Progenitor cell of endocrine pancreas (in vitro differentiated cells): ENCODE measurements around the gene DPH5. TPM values are rescaled to one million over a fixed set of nuclear protein-coding genes. Genes with fewer than 3 reads are reported as not detected.
"Not testable (repeated sequence)": the region's sequence is repeated elsewhere in the genome, so short reads cannot be mapped to it uniquely, and the experiment has no call there.

Experiments used
- DNase-seq: peaks from one replicate; pipeline ENCODE4 v3.0.0; 2021; ENCODE audit warnings: low spot score; ENCODE audit not compliant: unreplicated experiment
- H3K27ac Mint-ChIP-seq: 2 replicates; pipeline ENCODE4 v1.8.0; 2021; ENCODE audit warnings: mild to moderate bottlenecking, moderate library complexity, mixed read lengths
- H3K27me3 Mint-ChIP-seq: 2 replicates; pipeline ENCODE4 v1.8.0; 2021; ENCODE audit warnings: mixed read lengths
- H3K36me3 Mint-ChIP-seq: 2 replicates; pipeline ENCODE4 v1.8.0; 2022; ENCODE audit warnings: mixed read lengths; ENCODE audit not compliant: insufficient read depth
- H3K4me1 Mint-ChIP-seq: 2 replicates; pipeline ENCODE4 v1.8.0; 2021; ENCODE audit warnings: low read depth, mixed read lengths
- H3K4me3 Mint-ChIP-seq: 2 replicates; pipeline ENCODE4 v1.8.0; 2021; ENCODE audit warnings: low read depth, mild to moderate bottlenecking, moderate library complexity, mixed read lengths
- H3K9me3 Mint-ChIP-seq: 2 replicates; pipeline ENCODE4 v1.8.0; 2021; ENCODE audit warnings: low read depth, mixed read lengths
- total RNA-seq: library from RNA; stranded (reverse); gene quantifications from 2 replicates; pipeline ENCODE4 v1.2.1, GENCODE V29; 2021
- TF ChIP-seq, protein P1 (sequence below): fragments of 200-600 bp; sonication (generic); IDR thresholded peaks from one replicate; pipeline ENCODE4 v1.5.0; 2021; ENCODE audit warnings: antibody characterized with exemption, mild to moderate bottlenecking; ENCODE audit not compliant: unreplicated experiment

DPH5 gene
- total RNA-seq, 1 donor from 2014 or later: 48.2 TPM

- peaks cover 9% of the 10 kb centered on the region for H3K4me1 Mint-ChIP-seq
- no peak for DNase-seq
- no peaks in the 10 kb centered on the region for H3K9me3 Mint-ChIP-seq
- H3K4me3 Mint-ChIP-seq: no peak overlapping the region
- TF ChIP-seq, protein P1, sequence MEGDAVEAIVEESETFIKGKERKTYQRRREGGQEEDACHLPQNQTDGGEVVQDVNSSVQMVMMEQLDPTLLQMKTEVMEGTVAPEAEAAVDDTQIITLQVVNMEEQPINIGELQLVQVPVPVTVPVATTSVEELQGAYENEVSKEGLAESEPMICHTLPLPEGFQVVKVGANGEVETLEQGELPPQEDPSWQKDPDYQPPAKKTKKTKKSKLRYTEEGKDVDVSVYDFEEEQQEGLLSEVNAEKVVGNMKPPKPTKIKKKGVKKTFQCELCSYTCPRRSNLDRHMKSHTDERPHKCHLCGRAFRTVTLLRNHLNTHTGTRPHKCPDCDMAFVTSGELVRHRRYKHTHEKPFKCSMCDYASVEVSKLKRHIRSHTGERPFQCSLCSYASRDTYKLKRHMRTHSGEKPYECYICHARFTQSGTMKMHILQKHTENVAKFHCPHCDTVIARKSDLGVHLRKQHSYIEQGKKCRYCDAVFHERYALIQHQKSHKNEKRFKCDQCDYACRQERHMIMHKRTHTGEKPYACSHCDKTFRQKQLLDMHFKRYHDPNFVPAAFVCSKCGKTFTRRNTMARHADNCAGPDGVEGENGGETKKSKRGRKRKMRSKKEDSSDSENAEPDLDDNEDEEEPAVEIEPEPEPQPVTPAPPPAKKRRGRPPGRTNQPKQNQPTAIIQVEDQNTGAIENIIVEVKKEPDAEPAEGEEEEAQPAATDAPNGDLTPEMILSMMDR: no peak
- peaks cover 7% of the 10 kb centered on the region for H3K36me3 Mint-ChIP-seq
- H3K27me3 Mint-ChIP-seq: peaks cover 3% of the 10 kb centered on the region
- no peak overlapping the region for H3K27ac Mint-ChIP-seq
These were observed 7.4 kb upstream of the DPH5 start for GRCh38 chr1:101033017-101033416.

- H3K4me1 Mint-ChIP-seq: peaks cover 11% of the 10 kb centered on the region
- DNase-seq, H3K4me3 Mint-ChIP-seq, H3K27ac Mint-ChIP-seq, H3K9me3 Mint-ChIP-seq, H3K27me3 Mint-ChIP-seq, H3K36me3 Mint-ChIP-seq: not testable (repeated sequence)
These were observed 6.5 kb upstream of the DPH5 start for GRCh38 chr1:101032129-101032528.

DNA sequence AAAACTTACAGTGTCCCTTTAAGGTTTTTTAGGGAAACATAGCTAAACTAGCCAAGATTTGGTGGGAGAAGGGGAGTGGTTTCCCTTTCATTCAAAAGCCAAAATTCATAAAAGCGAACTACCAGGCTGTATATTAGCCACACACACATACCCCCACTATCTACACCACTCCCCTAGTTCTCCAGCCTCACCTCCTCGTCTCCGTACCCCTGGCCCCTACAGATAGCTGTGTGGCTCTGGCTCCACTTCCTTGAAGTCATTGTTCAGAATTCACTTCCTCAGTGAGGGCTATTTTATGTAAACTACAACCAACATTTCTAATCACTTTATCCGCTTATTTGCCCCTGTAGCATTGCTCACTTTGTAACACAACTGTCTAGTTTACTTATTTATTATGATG, 5.3 kb upstream of the DPH5 start:
- DNase-seq: no peak
- no peaks in the 10 kb centered on the region for H3K9me3 Mint-ChIP-seq
- peaks cover 4% of the 10 kb centered on the region for H3K36me3 Mint-ChIP-seq
- TF ChIP-seq, protein P1: no peak
- peaks cover 6% of the 10 kb centered on the region for H3K27me3 Mint-ChIP-seq
- H3K27ac Mint-ChIP-seq: no peak overlapping the region
- H3K4me3 Mint-ChIP-seq: no peak overlapping the region
- H3K4me1 Mint-ChIP-seq: peaks cover 20% of the 10 kb centered on the region

- Mint-ChIP-seq H3K4me1 (peaks cover 22% of the 10 kb centered on the region), H3K27ac (no peak overlapping the region), H3K4me3 (no peak overlapping the region), H3K36me3 (peaks cover 4% of the 10 kb centered on the region), H3K9me3 (no peaks in the 10 kb centered on the region), H3K27me3 (peaks cover 6% of the 10 kb centered on the region)
- TF ChIP-seq, protein P1: no peak
- no peak for DNase-seq
These were observed 3.6 kb upstream of the DPH5 start for GRCh38 chr1:101029184-101029583.

GRCh38 chr1:101028466-101028865, 2.9 kb upstream of the DPH5 start:
- peaks cover 4% of the 10 kb centered on the region for H3K36me3 Mint-ChIP-seq
- no peak overlapping the region for H3K4me3 Mint-ChIP-seq
- H3K9me3 Mint-ChIP-seq: no peaks in the 10 kb centered on the region
- H3K27ac Mint-ChIP-seq: no peak overlapping the region
- H3K4me1 Mint-ChIP-seq: peaks cover 22% of the 10 kb centered on the region
- peaks cover 6% of the 10 kb centered on the region for H3K27me3 Mint-ChIP-seq
- DNase-seq: no peak
- TF ChIP-seq, protein P1: no peak

GRCh38 chr1:101027194-101027772, 1.7 kb upstream of the DPH5 start:
- peak overlapping the region; percentile 1 for H3K4me3 Mint-ChIP-seq
- no peak overlapping the region for H3K27ac Mint-ChIP-seq
- peaks cover 22% of the 10 kb centered on the region for H3K4me1 Mint-ChIP-seq

More at GRCh38 chr1:101027194-101027772, 1.7 kb upstream of the DPH5 start:
- H3K27me3 Mint-ChIP-seq: peaks cover 6% of the 10 kb centered on the region
- TF ChIP-seq, protein P1: no peak
- no peak for DNase-seq
- H3K36me3 Mint-ChIP-seq: peaks cover 6% of the 10 kb centered on the region
- no peaks in the 10 kb centered on the region for H3K9me3 Mint-ChIP-seq
